Neural crest cell (in vitro differentiated cells): ENCODE data around the gene MLF2. TPM values are rescaled to one million over a fixed set of nuclear protein-coding genes. Genes with fewer than 3 reads are reported as not detected.
A peak's percentile ranks its signal among the peaks of the same experiment; 100 is the strongest.

Source experiments
- DNase-seq: peaks from one replicate; pipeline ENCODE4 v3.0.0; 2021; ENCODE audit warnings: low read depth, mixed read lengths, low spot score
- H3K27ac Mint-ChIP-seq: one replicate; pipeline ENCODE4 v1.8.0; 2021; ENCODE audit warnings: mild to moderate bottlenecking, mixed read lengths; ENCODE audit not compliant: unreplicated experiment
- H3K27me3 Mint-ChIP-seq: 2 replicates; pipeline ENCODE4 v1.8.0; 2021; ENCODE audit warnings: low read depth, mild to moderate bottlenecking, mixed read lengths
- H3K36me3 Mint-ChIP-seq: 2 replicates; pipeline ENCODE4 v1.8.0; 2021; ENCODE audit warnings: low read depth, mild to moderate bottlenecking, mixed read lengths
- H3K4me1 Mint-ChIP-seq: 2 replicates; pipeline ENCODE4 v1.8.0; 2021; ENCODE audit warnings: mixed read lengths
- H3K4me3 Mint-ChIP-seq: one replicate; pipeline ENCODE4 v1.8.0; 2021; ENCODE audit warnings: mild to moderate bottlenecking, mixed read lengths
- H3K9me3 Mint-ChIP-seq: 2 replicates; pipeline ENCODE4 v1.8.0; 2021; ENCODE audit warnings: mixed read lengths
- total RNA-seq: library from RNA; stranded (reverse); gene quantifications from 2 replicates; pipeline ENCODE4 v1.2.1, GENCODE V29; 2021
- TF ChIP-seq, protein P1 (sequence below): fragments of 200-600 bp; sonication (generic); conservative IDR thresholded peaks from 2 replicates; pipeline ENCODE4 v1.5.0; 2021; ENCODE audit warnings: antibody characterized with exemption, mild to moderate bottlenecking

The MLF2 gene
- total RNA-seq, 1 donor from 2014 or later = 217 TPM

DNA sequence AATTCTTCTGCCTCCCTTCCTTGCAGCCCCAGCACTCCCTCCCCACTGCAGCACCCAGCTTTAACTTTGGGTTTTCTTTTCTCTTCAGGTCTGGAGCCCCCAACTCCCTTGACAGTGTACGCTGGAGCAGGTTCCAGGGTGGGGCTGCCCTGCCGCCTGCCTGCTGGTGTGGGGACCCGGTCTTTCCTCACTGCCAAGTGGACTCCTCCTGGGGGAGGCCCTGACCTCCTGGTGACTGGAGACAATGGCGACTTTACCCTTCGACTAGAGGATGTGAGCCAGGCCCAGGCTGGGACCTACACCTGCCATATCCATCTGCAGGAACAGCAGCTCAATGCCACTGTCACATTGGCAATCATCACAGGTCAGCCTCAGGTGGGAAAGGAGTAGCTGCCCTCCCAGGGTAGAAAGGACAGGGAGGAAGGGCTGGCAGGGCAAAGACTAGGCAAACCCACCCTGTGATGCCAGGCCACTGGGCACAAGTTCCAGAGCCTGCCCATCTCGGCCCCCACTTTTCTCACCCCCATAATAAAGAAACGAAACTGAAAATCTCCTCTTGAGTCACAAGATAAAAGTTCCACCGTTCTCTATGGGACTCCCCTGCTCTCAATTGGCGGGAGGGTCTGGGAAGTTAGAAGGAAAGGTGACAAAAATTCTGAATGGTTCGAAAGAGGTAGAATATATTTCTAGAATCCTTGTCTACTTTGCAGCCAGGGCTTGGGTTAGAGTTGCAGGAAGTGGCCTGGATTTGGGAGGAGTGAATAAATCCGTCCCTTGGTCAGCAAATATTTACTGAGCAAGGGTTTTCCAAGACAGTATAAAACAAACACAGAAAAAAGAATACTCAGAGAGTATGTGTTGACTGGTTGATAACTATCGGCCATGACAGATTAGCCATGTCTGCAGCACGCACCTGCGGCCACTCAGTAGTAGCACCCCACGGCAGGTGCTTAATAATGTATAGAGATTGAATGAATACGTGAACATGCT, 22.5 kb upstream of the MLF2 start:
- Mint-ChIP-seq H3K4me1 (peaks cover 42% of the 10 kb centered on the region), H3K36me3 (peaks cover 17% of the 10 kb centered on the region), H3K27ac (no peak overlapping the region), H3K27me3 (peaks cover 23% of the 10 kb centered on the region), H3K4me3 (peak overlapping the region; percentile 77), H3K9me3 (no peaks in the 10 kb centered on the region)
- no peak for DNase-seq
- TF ChIP-seq, protein P1, sequence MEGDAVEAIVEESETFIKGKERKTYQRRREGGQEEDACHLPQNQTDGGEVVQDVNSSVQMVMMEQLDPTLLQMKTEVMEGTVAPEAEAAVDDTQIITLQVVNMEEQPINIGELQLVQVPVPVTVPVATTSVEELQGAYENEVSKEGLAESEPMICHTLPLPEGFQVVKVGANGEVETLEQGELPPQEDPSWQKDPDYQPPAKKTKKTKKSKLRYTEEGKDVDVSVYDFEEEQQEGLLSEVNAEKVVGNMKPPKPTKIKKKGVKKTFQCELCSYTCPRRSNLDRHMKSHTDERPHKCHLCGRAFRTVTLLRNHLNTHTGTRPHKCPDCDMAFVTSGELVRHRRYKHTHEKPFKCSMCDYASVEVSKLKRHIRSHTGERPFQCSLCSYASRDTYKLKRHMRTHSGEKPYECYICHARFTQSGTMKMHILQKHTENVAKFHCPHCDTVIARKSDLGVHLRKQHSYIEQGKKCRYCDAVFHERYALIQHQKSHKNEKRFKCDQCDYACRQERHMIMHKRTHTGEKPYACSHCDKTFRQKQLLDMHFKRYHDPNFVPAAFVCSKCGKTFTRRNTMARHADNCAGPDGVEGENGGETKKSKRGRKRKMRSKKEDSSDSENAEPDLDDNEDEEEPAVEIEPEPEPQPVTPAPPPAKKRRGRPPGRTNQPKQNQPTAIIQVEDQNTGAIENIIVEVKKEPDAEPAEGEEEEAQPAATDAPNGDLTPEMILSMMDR = no peak

DNA sequence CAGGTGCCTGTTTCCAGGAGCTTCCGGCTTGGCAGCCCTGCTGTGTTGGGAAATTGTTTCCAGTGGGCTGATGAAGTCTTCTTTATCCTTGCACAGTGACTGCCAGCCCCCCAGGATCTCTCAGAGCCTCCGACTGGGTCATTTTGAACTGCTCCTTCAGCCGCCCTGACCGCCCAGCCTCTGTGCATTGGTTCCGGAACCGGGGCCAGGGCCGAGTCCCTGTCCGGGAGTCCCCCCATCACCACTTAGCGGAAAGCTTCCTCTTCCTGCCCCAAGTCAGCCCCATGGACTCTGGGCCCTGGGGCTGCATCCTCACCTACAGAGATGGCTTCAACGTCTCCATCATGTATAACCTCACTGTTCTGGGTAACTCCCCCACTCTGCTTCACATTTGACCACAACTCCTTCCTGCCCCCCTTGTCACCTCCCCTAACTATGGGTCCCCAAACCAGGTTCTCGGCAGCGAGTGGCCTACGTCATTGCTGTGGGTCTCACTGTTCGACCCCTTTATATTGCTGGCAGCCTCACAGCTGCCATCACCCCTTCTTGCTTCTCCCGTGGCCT, 21.6 kb upstream of the MLF2 start:
- Mint-ChIP-seq H3K4me1 (peaks cover 46% of the 10 kb centered on the region), H3K27ac (peak overlapping the region; percentile 67), H3K27me3 (peaks cover 23% of the 10 kb centered on the region), H3K4me3 (peak overlapping the region; percentile 77), H3K9me3 (no peaks in the 10 kb centered on the region), H3K36me3 (peaks cover 17% of the 10 kb centered on the region)
- no peak for DNase-seq
- TF ChIP-seq, protein P1 = no peak

DNA sequence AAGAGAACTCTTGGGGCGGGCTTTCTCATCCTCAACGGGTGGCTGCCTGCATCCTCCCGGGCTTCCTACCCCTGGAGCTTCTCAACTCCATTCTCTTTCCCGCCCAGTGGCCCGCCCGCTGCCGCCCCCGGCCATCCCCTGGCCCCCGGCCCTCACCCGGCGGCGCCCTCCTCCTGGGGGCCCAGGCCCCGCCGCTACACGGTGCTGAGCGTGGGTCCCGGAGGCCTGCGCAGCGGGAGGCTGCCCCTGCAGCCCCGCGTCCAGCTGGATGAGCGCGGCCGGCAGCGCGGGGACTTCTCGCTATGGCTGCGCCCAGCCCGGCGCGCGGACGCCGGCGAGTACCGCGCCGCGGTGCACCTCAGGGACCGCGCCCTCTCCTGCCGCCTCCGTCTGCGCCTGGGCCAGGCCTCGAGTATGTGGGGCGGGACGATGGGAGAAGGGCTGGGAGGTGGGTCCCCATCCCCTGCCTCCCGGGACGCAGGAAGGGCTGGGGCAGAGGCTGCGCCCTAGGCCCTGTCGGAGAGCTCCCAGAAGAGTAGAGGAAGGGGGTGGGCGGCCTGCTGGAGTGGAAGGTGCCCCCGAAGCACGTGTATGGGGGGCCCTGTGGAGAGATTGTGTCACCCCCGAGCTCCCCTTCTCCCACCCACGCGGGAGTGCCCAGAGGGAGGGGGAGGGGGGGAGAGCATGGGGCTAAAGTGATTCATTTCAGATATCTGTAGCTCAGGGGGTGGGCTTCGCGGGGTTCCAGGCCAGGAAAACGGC, 20.8 kb upstream of the MLF2 start:
- Mint-ChIP-seq H3K9me3 (no peaks in the 10 kb centered on the region), H3K27ac (no peak overlapping the region), H3K4me3 (peak overlapping the region; percentile 80), H3K27me3 (peaks cover 22% of the 10 kb centered on the region), H3K36me3 (peaks cover 19% of the 10 kb centered on the region), H3K4me1 (peaks cover 46% of the 10 kb centered on the region)
- DNase-seq = no peak
- TF ChIP-seq, protein P1 = no peak

DNA sequence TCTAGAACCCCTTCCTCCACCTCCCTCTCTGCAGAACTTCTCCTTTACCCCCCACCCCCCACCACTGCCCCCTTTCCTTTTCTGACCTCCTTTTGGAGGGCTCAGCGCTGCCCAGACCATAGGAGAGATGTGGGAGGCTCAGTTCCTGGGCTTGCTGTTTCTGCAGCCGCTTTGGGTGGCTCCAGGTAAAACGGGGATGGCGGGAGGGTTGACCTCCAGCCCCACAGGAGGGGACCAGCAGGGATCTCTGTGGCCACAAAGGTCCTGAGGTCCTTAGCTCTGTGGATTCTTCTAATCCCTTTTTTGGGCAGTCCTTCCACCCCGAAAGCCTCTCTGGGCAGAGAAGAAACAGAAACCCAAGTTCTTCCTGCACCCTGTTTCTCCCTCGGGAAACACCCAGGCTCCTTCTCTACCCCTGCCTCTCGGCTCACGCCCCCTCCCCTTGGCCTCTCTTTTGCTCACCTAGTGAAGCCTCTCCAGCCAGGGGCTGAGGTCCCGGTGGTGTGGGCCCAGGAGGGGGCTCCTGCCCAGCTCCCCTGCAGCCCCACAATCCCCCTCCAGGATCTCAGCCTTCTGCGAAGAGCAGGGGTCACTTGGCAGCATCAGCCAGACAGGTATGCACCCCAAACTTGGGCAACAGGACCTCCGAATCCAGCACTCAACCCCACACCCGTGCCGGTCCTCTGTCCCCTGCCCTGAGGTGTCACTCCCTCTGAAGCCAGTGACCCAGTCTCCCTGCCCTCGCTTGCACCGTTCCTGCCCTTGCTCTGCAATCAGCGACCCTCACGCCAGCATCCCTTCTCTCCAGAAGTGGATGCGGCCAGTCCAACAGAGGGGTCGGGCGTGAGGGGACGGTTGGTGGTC, 20.0 kb upstream of the MLF2 start:
- Mint-ChIP-seq H3K4me1 (peaks cover 46% of the 10 kb centered on the region), H3K27me3 (peaks cover 17% of the 10 kb centered on the region), H3K27ac (no peak overlapping the region), H3K9me3 (no peaks in the 10 kb centered on the region), H3K36me3 (peaks cover 19% of the 10 kb centered on the region), H3K4me3 (peak overlapping the region; percentile 80)
- TF ChIP-seq, protein P1 = no peak
- no peak for DNase-seq

DNA sequence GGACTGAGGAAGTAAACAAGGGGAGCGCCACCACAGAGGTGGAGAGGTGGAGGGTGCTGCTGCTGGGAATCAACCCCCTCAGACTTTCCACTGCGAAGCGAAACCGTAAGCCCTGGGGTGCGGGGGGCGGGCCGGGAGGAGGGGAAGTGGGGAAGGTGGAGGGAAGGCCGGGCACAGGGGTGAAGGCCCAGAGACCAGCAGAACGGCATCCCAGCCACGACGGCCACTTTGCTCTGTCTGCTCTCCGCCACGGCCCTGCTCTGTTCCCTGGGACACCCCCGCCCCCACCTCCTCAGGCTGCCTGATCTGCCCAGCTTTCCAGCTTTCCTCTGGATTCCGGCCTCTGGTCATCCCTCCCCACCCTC, 19.4 kb upstream of the MLF2 start, which contains the start of gene LAG3:
TSS of gene LAG3 (plus strand) at position 190 of the 365 bp plus-strand sequence. CDS start 333 bp downstream, outside the sequence.
- peaks cover 21% of the 10 kb centered on the region for H3K27me3 Mint-ChIP-seq
- TF ChIP-seq, protein P1 = no peak
- H3K27ac Mint-ChIP-seq = no peak within 1 kb of the TSS
- H3K36me3 Mint-ChIP-seq = peaks cover 22% of the 10 kb centered on the region
- DNase-seq = no peak
- no peaks in the 10 kb centered on the region for H3K9me3 Mint-ChIP-seq
- H3K4me1 Mint-ChIP-seq = peaks cover 49% of the 10 kb centered on the region
- peak within 1 kb of the TSS; percentile 80 for H3K4me3 Mint-ChIP-seq
